Panc1 (cell line): Measurements from ENCODE around the gene ST3GAL5. TPM values are rescaled to one million over a fixed set of nuclear protein-coding genes. Genes with fewer than 3 reads are reported as not detected.
"Not testable (repeated sequence)": the region's sequence is repeated elsewhere in the genome, so short reads cannot be mapped to it uniquely, and the experiment has no call there.

Experiments
- ATAC-seq: fragments of 200-7000 bp; cut with Tn5 transposase; 2 replicates; pipeline ENCODE4 v1.9.1; 2020; ENCODE audit warnings: mild to moderate bottlenecking, moderate library complexity
- BruUV-seq: library from RNA; stranded (reverse); fragments of 400-500 nt; replicated peaks from 2 replicates; lab custom pipeline; 2021; lab: Mats Ljungman, UMichigan
- CTCF ChIA-PET: fragments of 300-600 bp; sonication (Branson Sonifier 250); formaldehyde crosslinking; loops from one replicate; lab custom pipeline; 2022; ENCODE audit warnings: antibody characterized with exemption; lab: Charles Lee
- POLR2A ChIA-PET: fragments of 300-600 bp; sonication (Branson Sonifier 250); formaldehyde crosslinking; loops from one replicate; lab custom pipeline; 2022; ENCODE audit warnings: antibody characterized with exemption; lab: Charles Lee
- DNase-seq: peaks from one replicate; pipeline ENCODE4 v3.0.0-alpha.2; 2010; ENCODE audit warnings: low read depth, low spot score
- H3K27ac ChIP-seq: 2 replicates; pipeline ENCODE4 v1.5.1; 2011; ENCODE audit warnings: mild to moderate bottlenecking, low read length, inconsistent platforms
- H3K27me3 ChIP-seq: fragments of 200-500 bp; sonication (Bioruptor generic); 2 replicates; pipeline ENCODE4 v1.6.0; 2014; ENCODE audit warnings: low read length, inconsistent platforms; ENCODE audit not compliant: control insufficient read depth, insufficient read depth
- H3K36me3 ChIP-seq: fragments of 200-500 bp; sonication (Bioruptor generic); 2 replicates; pipeline ENCODE4 v1.5.1; 2014; ENCODE audit warnings: inconsistent platforms, mild to moderate bottlenecking, low read length, moderate library complexity; ENCODE audit not compliant: control insufficient read depth, insufficient read depth
- H3K4me1 ChIP-seq: 2 replicates; pipeline ENCODE4 v1.5.1; 2011; ENCODE audit warnings: inconsistent platforms, mild to moderate bottlenecking, low read length, moderate library complexity; ENCODE audit not compliant: control insufficient read depth, insufficient read depth
- H3K4me3 ChIP-seq, 2 experiments: 2 replicates each; pipeline ENCODE4 v1.5.1; 2011 to 2012; ENCODE audit warnings: low read depth in 2 of 2, low read length in 2 of 2, mild to moderate bottlenecking in 2 of 2, inconsistent platforms in 1 of 2, moderate library complexity in 1 of 2
- H3K9me3 ChIP-seq: fragments of 200-500 bp; sonication (Bioruptor generic); 2 replicates; pipeline ENCODE4 v1.5.1; 2014; ENCODE audit warnings: low read depth, mild to moderate bottlenecking, inconsistent platforms, low read length, moderate library complexity; ENCODE audit not compliant: control insufficient read depth, insufficient read depth
- POLR2AphosphoS5 ChIP-seq: IDR thresholded peaks from 2 replicates; pipeline ENCODE4 v1.6.1; 2012; ENCODE audit warnings: mild to moderate bottlenecking, low read depth, low read length, moderate library complexity
- REST ChIP-seq, 2 experiments: IDR thresholded peaks; 2 replicates each; pipeline ENCODE4 v1.6.1; 2011 to 2012; ENCODE audit warnings: low read depth in 2 of 2, control low read depth in 1 of 2, low read length in 1 of 2, mild to moderate bottlenecking in 1 of 2, moderate library complexity in 1 of 2; ENCODE audit not compliant: insufficient read depth in 1 of 2
- SIN3A ChIP-seq: IDR thresholded peaks from 2 replicates; pipeline ENCODE4 v1.6.1; 2012; ENCODE audit warnings: low read depth, mild to moderate bottlenecking, low read length, moderate library complexity, borderline replicate concordance; ENCODE audit not compliant: insufficient read depth
- TCF7L2 ChIP-seq: IDR thresholded peaks from 2 replicates; pipeline ENCODE4 v1.6.1; 2011; ENCODE audit warnings: mild to moderate bottlenecking, low read depth, low read length, inconsistent platforms
- in situ Hi-C: cut with HindIII; loops from 2 replicates; pipeline ENCODE4 v1.10.0; 2016; ENCODE audit warnings: low sequenced_read_pairs, low pct_unique_long_range_greater_than_20kb
- intact Hi-C: fragments of 100-400 bp; cut with micrococcal nuclease; formaldehyde crosslinking; loops from one replicate; pipeline ENCODE4 v1.10.0; 2022; ENCODE audit not compliant: unreplicated experiment
- total RNA-seq: library from RNA; stranded (reverse); gene quantifications from one replicate; pipeline ENCODE4 v1.2.1, GENCODE V29; 2021; ENCODE audit not compliant: unreplicated experiment
- TF ChIP-seq, protein P1 (sequence below): fragments of 450-650 bp; IDR thresholded peaks from 2 replicates; pipeline ENCODE4 v1.5.1; 2017; ENCODE audit warnings: mild to moderate bottlenecking

Gene ST3GAL5
- total RNA-seq, 1 experiment from 2014 or later = 5.0 TPM

DNA sequence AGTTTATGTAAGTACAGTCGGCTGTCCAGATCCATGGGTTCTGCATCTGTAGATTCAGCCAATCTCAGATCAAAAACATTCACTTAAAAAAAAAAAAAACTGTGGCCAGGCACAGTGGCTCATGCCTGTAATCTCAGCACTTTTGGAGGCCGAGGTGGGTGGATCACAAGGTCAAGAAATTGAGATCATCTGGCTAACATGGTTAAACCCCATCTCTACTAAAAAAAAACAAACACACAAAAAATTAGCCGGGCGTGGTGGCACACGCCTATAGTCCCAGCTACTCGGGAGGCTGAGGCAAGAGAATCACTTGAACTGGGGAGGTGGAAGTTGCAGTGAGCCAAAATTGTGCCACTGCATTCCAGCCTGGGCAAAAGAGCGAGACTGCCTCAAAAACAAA is 42.4 kb upstream of the ST3GAL5 start:
- intact Hi-C loops, BruUV-seq, H3K27me3 ChIP-seq, H3K4me3 ChIP-seq, in situ Hi-C loops, ATAC-seq, POLR2A ChIA-PET, CTCF ChIA-PET, H3K27ac ChIP-seq, H3K36me3 ChIP-seq, DNase-seq, H3K4me1 ChIP-seq, H3K9me3 ChIP-seq: not testable (repeated sequence)

- H3K27ac ChIP-seq = no peak overlapping the region
- H3K36me3 ChIP-seq = no peaks in the 10 kb centered on the region
- no TSS peak for BruUV-seq
- ChIA-PET POLR2A (no interaction called here), CTCF (no interaction called here)
- in situ Hi-C loops (no loop called here), intact Hi-C loops (no loop called here)
- DNase-seq (no peak), ATAC-seq (no peak)
- no peaks in the 10 kb centered on the region for H3K27me3 ChIP-seq
- peaks cover 2% of the 10 kb centered on the region for H3K4me1 ChIP-seq
- no peaks in the 10 kb centered on the region for H3K9me3 ChIP-seq
- H3K4me3 ChIP-seq = no peak overlapping the region
- TF ChIP-seq POLR2AphosphoS5 = no peak
- TF ChIP-seq TCF7L2 = no peak
- TF ChIP-seq, protein P1, sequence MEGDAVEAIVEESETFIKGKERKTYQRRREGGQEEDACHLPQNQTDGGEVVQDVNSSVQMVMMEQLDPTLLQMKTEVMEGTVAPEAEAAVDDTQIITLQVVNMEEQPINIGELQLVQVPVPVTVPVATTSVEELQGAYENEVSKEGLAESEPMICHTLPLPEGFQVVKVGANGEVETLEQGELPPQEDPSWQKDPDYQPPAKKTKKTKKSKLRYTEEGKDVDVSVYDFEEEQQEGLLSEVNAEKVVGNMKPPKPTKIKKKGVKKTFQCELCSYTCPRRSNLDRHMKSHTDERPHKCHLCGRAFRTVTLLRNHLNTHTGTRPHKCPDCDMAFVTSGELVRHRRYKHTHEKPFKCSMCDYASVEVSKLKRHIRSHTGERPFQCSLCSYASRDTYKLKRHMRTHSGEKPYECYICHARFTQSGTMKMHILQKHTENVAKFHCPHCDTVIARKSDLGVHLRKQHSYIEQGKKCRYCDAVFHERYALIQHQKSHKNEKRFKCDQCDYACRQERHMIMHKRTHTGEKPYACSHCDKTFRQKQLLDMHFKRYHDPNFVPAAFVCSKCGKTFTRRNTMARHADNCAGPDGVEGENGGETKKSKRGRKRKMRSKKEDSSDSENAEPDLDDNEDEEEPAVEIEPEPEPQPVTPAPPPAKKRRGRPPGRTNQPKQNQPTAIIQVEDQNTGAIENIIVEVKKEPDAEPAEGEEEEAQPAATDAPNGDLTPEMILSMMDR = no peak
- TF ChIP-seq SIN3A = no peak
- no peak for TF ChIP-seq REST (IDR thresholded peaks at IDR 0.05; ENCODE audit: insufficient read depth in 1 of 2, low read depth in 2 of 2, low read length in 1 of 2)
Measured at GRCh38 chr2:85930129-85931124, 41.6 kb upstream of the ST3GAL5 start.
